H1 (cell line): ENCODE results near the gene NAIF1. TPM values are rescaled to one million over a fixed set of nuclear protein-coding genes. Genes with fewer than 3 reads are reported as not detected.

Experiments used
- CTCF ChIA-PET: fragments of 300-600 bp; sonication (Branson Sonifier 250); formaldehyde crosslinking; loops from one replicate; lab custom pipeline; 2021; ENCODE audit not compliant: partially characterized antibody; lab: Charles Lee
- POLR2A ChIA-PET: fragments of 300-600 bp; sonication (Branson Sonifier 250); formaldehyde crosslinking; loops from one replicate; lab custom pipeline; 2021; ENCODE audit warnings: inconsistent platforms; ENCODE audit not compliant: partially characterized antibody; lab: Charles Lee
- DNase-seq, 2 experiments: peaks; one replicate each; pipeline versions ENCODE4 v3.0.0 to v3.0.0-alpha.2; 2010 to 2022; ENCODE audit warnings: low spot score in 2 of 2, low read depth in 1 of 2, mixed read lengths in 1 of 2
- FAIRE-seq: peaks from 2 replicates; lab custom pipeline; 2011; peaks lifted over from hg19 to GRCh38; lab: Jason Lieb, UNC
- H2AFZ ChIP-seq: 2 replicates; pipeline ENCODE4 v1.8.1; 2012; ENCODE audit warnings: low read length, inconsistent platforms
- H2AK5ac ChIP-seq: 2 replicates; pipeline ENCODE4 v1.6.1; 2013; ENCODE audit warnings: low read depth, low read length
- H2BK120ac ChIP-seq: replicated peaks from 2 replicates; pipeline ENCODE3; 2013; ENCODE audit warnings: low read depth, low read length, inconsistent platforms
- H2BK12ac ChIP-seq: 2 replicates; pipeline ENCODE4 v1.6.1; 2013; ENCODE audit warnings: low read depth, low read length
- H2BK15ac ChIP-seq: 2 replicates; pipeline ENCODE4 v1.6.1; 2013; ENCODE audit warnings: low read length
- H2BK20ac ChIP-seq: 2 replicates; pipeline ENCODE4 v1.6.1; 2013; ENCODE audit warnings: low read length
- H2BK5ac ChIP-seq: 2 replicates; pipeline ENCODE4 v1.6.1; 2013; ENCODE audit warnings: low read depth, low read length
- H3K14ac ChIP-seq: 2 replicates; pipeline ENCODE4 v1.6.1; 2013; ENCODE audit warnings: inconsistent platforms; ENCODE audit not compliant: insufficient read length
- H3K18ac ChIP-seq: 2 replicates; pipeline ENCODE4 v1.6.1; 2013; ENCODE audit warnings: low read length; ENCODE audit errors: extremely low read depth
- H3K23ac ChIP-seq: 2 replicates; pipeline ENCODE4 v1.6.1; 2013; ENCODE audit warnings: inconsistent platforms; ENCODE audit not compliant: insufficient read length
- H3K23me2 ChIP-seq: 2 replicates; pipeline ENCODE4 v1.6.1; 2013; ENCODE audit warnings: low read depth, low read length
- H3K27ac ChIP-seq: 2 replicates; pipeline ENCODE4 v1.6.1; 2011; ENCODE audit warnings: low read depth, low read length, inconsistent platforms
- H3K27me3 ChIP-seq, 4 experiments: replicated peaks in 1 of 4; 1 replicate in 1 of 4; 2 replicates in 3 of 4; pipeline versions ENCODE4 v1.6.1 to v1.8.1; 2011 to 2013; ENCODE audit warnings: low read length in 3 of 4, mild to moderate bottlenecking in 3 of 4, inconsistent platforms in 2 of 4, mixed read lengths in 2 of 4, moderate library complexity in 1 of 4; ENCODE audit not compliant: control insufficient read depth in 3 of 4, insufficient read depth in 3 of 4; ENCODE audit errors: extremely low read depth in 1 of 4
- H3K36me3 ChIP-seq, 4 experiments: 2 replicates each; pipeline versions ENCODE4 v1.6.1 to v1.8.1; 2011 to 2013; ENCODE audit warnings: mild to moderate bottlenecking in 4 of 4, low read length in 3 of 4, moderate library complexity in 2 of 4, control low read depth in 1 of 4, inconsistent platforms in 1 of 4; ENCODE audit not compliant: insufficient read depth in 4 of 4, control insufficient read depth in 2 of 4
- H3K4ac ChIP-seq: replicated peaks from 2 replicates; pipeline ENCODE3; 2013; ENCODE audit warnings: low read length, low read depth, mixed read lengths, inconsistent platforms; ENCODE audit not compliant: insufficient read length
- H3K4me1 ChIP-seq, 4 experiments: replicated peaks in 1 of 4; 1 replicate in 1 of 4; 2 replicates in 3 of 4; pipeline versions ENCODE4 v1.6.1 to v1.8.1; 2011 to 2013; ENCODE audit warnings: low read length in 3 of 4, inconsistent platforms in 2 of 4, mixed read lengths in 1 of 4; ENCODE audit not compliant: insufficient read depth in 4 of 4, control insufficient read depth in 3 of 4
- H3K4me2 ChIP-seq, 2 experiments: 2 replicates each; pipeline versions ENCODE4 v1.6.1 to v1.8.1; 2011 to 2013; ENCODE audit warnings: low read depth in 2 of 2, low read length in 2 of 2, control low read depth in 1 of 2, inconsistent platforms in 1 of 2, mild to moderate bottlenecking in 1 of 2; ENCODE audit not compliant: insufficient read depth in 1 of 2
- H3K4me3 ChIP-seq, 4 experiments: fragments of 200-600, 300-600 bp in 1 of 4; sonication (generic), shearing (Covaris generic), sonication (Bioruptor Twin) in 1 of 4; 2 replicates each; pipeline versions ENCODE4 v1.5.1 to v1.8.1; 2011 to 2016; ENCODE audit warnings: low read length in 4 of 4, low read depth in 3 of 4, control low read depth in 2 of 4, inconsistent platforms in 2 of 4, mild to moderate bottlenecking in 2 of 4, mixed read lengths in 1 of 4, moderate library complexity in 1 of 4; ENCODE audit not compliant: insufficient read depth in 2 of 4; ENCODE audit errors: extremely low read depth in 1 of 4
- H3K56ac ChIP-seq: replicated peaks from 2 replicates; pipeline ENCODE3; 2013; ENCODE audit warnings: low read depth, mild to moderate bottlenecking, mixed read lengths, low read length, inconsistent platforms; ENCODE audit not compliant: insufficient read length
- H3K79me1 ChIP-seq: 2 replicates; pipeline ENCODE4 v1.6.1; 2013; ENCODE audit warnings: low read depth, low read length, control low read depth
- H3K79me2 ChIP-seq, 2 experiments: 2 replicates each; pipeline versions ENCODE4 v1.6.1 to v1.8.1; 2012 to 2013; ENCODE audit warnings: low read length in 2 of 2, mild to moderate bottlenecking in 2 of 2, inconsistent platforms in 1 of 2; ENCODE audit not compliant: insufficient read depth in 2 of 2, control insufficient read depth in 1 of 2
- H3K9ac ChIP-seq, 4 experiments: replicated peaks in 1 of 4; 1 replicate in 1 of 4; 2 replicates in 3 of 4; pipeline versions ENCODE4 v1.6.1 to v1.8.1; 2011 to 2013; ENCODE audit warnings: low read depth in 3 of 4, low read length in 3 of 4, control low read depth in 2 of 4, mild to moderate bottlenecking in 2 of 4, moderate library complexity in 2 of 4, inconsistent platforms in 1 of 4; ENCODE audit errors: extremely low read depth in 1 of 4
- H3K9me3 ChIP-seq, 2 experiments: 2 replicates each; pipeline versions ENCODE4 v1.6.1 to v1.8.1; 2012 to 2013; ENCODE audit warnings: mild to moderate bottlenecking in 2 of 2, moderate library complexity in 2 of 2, control low read depth in 1 of 2, inconsistent platforms in 1 of 2, low read depth in 1 of 2, low read length in 1 of 2, mixed read lengths in 1 of 2; ENCODE audit not compliant: insufficient read depth in 2 of 2
- H4K20me1 ChIP-seq, 2 experiments: replicated peaks in 1 of 2; 2 replicates each; pipeline versions ENCODE3 to v1.8.1; 2011 to 2013; ENCODE audit warnings: inconsistent platforms in 2 of 2, low read length in 2 of 2, mild to moderate bottlenecking in 1 of 2; ENCODE audit not compliant: insufficient read depth in 2 of 2, control insufficient read depth in 1 of 2
- H4K5ac ChIP-seq: 2 replicates; pipeline ENCODE4 v1.6.1; 2013; ENCODE audit warnings: low read length, low read depth, mixed read lengths, inconsistent platforms; ENCODE audit not compliant: insufficient read length
- H4K8ac ChIP-seq: 2 replicates; pipeline ENCODE4 v1.8.0; 2013; ENCODE audit warnings: mild to moderate bottlenecking, moderate library complexity, low read length, inconsistent platforms; ENCODE audit not compliant: insufficient read depth; ENCODE audit errors: extremely low read depth
- H4K91ac ChIP-seq: replicated peaks from 2 replicates; pipeline ENCODE3; 2013; ENCODE audit warnings: low read length, mixed read lengths, inconsistent platforms; ENCODE audit not compliant: insufficient read length
- ATF3 ChIP-seq: IDR thresholded peaks from 2 replicates; pipeline ENCODE4 v1.6.1; 2011; ENCODE audit warnings: low read depth, mild to moderate bottlenecking, low read length; ENCODE audit not compliant: insufficient read depth
- BCL11A ChIP-seq, 2 experiments: IDR thresholded peaks; one replicate each; pipeline ENCODE4 v1.6.1; 2011; ENCODE audit warnings: low read depth in 2 of 2, low read length in 2 of 2, mild to moderate bottlenecking in 2 of 2
- EP300 ChIP-seq, 2 experiments: IDR thresholded peaks; 1 replicate in 1 of 2; 2 replicates in 1 of 2; pipeline ENCODE4 v1.6.1; 2011 to 2012; ENCODE audit warnings: low read depth in 2 of 2, low read length in 2 of 2, mild to moderate bottlenecking in 2 of 2, borderline replicate concordance in 1 of 2, inconsistent platforms in 1 of 2, moderate library complexity in 1 of 2
- FOSL1 ChIP-seq: IDR thresholded peaks from 2 replicates; pipeline ENCODE4 v1.6.1; 2011; ENCODE audit warnings: mild to moderate bottlenecking, low read depth, low read length, moderate library complexity; ENCODE audit not compliant: insufficient read depth
- JUND ChIP-seq: IDR thresholded peaks from 2 replicates; pipeline ENCODE4 v1.6.1; 2011; ENCODE audit warnings: mild to moderate bottlenecking, improper control_type of control experiment, low read length
- PHF8 ChIP-seq: fragments of 200-600 bp; sonication (generic); conservative IDR thresholded peaks from 2 replicates; pipeline ENCODE4 v1.7.1; 2012; ENCODE audit warnings: low read depth, mild to moderate bottlenecking, inconsistent platforms, low read length, moderate library complexity
- POLR2AphosphoS5 ChIP-seq: IDR thresholded peaks from 2 replicates; pipeline ENCODE4 v1.6.1; 2011; ENCODE audit warnings: low read depth, low read length
- RBBP5 ChIP-seq: IDR thresholded peaks from 2 replicates; pipeline ENCODE4 v1.7.1; 2012; ENCODE audit warnings: low read depth, mild to moderate bottlenecking, inconsistent platforms, low read length, moderate library complexity, borderline replicate concordance
- SIX5 ChIP-seq: IDR thresholded peaks from 2 replicates; pipeline ENCODE4 v1.6.1; 2011; ENCODE audit warnings: mild to moderate bottlenecking, low read depth, low read length
- SP1 ChIP-seq: IDR thresholded peaks from 2 replicates; pipeline ENCODE4 v1.6.1; 2011; ENCODE audit warnings: low read depth, low read length
- SP2 ChIP-seq: IDR thresholded peaks from 2 replicates; pipeline ENCODE4 v1.6.1; 2012; ENCODE audit warnings: mild to moderate bottlenecking, low read length, inconsistent platforms
- TBP ChIP-seq: IDR thresholded peaks from 2 replicates; pipeline ENCODE4 v1.6.1; 2011; ENCODE audit warnings: low read depth, low read length, improper control_type of control experiment
- TEAD4 ChIP-seq: IDR thresholded peaks from 2 replicates; pipeline ENCODE4 v1.6.1; 2012; ENCODE audit warnings: low read depth, low read length, inconsistent platforms, mixed read lengths
- WGBS, 2 experiments: shearing (Covaris generic) in 1 of 2; methylation state at CpG; one replicate each; pipeline versions ENCODE4 v1.1.6 to v1.1.7; 2013 to 2015; ENCODE audit warnings: low lambda C conversion rate in 2 of 2, mixed read lengths in 2 of 2, inconsistent platforms in 1 of 2, low coverage in 1 of 2, missing lambda C conversion rate in 1 of 2; ENCODE audit not compliant: insufficient replicate concordance in 2 of 2, insufficient coverage in 1 of 2, insufficient read length in 1 of 2; ENCODE audit errors: extremely low coverage in 1 of 2, missing lambda C conversion rate in 1 of 2; 5-methylcytosine and 5-hydroxymethylcytosine counted together
- polyA plus RNA-seq, 7 experiments: library from polyadenylated mRNA; depleted of rRNA in 3 of 7; stranded (reverse) in 5 of 7; unstranded in 2 of 7; fragments of >200 nt in 5 of 7; fragments of 200-250 nt in 2 of 7; gene quantifications; 1 replicate in 5 of 7; 2 replicates in 1 of 7; 4 replicates in 1 of 7; pipeline versions ENCODE4 v1.2.1 to v1.2.3, GENCODE V29; 2011 to 2013; ENCODE audit warnings: missing spikeins in 2 of 7, mixed read lengths in 2 of 7
- total RNA-seq: library from RNA; stranded (reverse); fragmentation: NEBNext Ultra II Directional; extraction: Animal tissue kit (Norgen Biotek cat#: 25700); gene quantifications from 2 replicates; pipeline ENCODE4 v1.2.1, GENCODE V29; 2021

The NAIF1 gene
- total and polyA plus RNA-seq, 2 of the 8 experiments (the other 6 are each of a cell fraction or from before 2014, with no cell fraction given) = 8.7 to 9.0 TPM

- no peak overlapping the region for H2AFZ ChIP-seq
- no peak overlapping the region for H3K4me2 ChIP-seq
- no peaks in the 10 kb centered on the region for H3K4me1 ChIP-seq
- FAIRE-seq = no peak
- no peak overlapping the region for H3K14ac ChIP-seq
- H2BK120ac ChIP-seq = no peak overlapping the region
- H3K23ac ChIP-seq = no peak overlapping the region
- H2BK5ac ChIP-seq = no peak overlapping the region; the same call in 1 of the 2 replicates
- H2BK20ac ChIP-seq = no peak overlapping the region
- DNase-seq = no peak
- no peak overlapping the region for H3K27ac ChIP-seq
- no peak overlapping the region for H3K56ac ChIP-seq
- no peak overlapping the region for H2AK5ac ChIP-seq
- POLR2A ChIA-PET = interaction anchor here (0.7 to 5.7 kb wide), 3 partner anchors 10 to 284 kb away, joined by 3 to 47 read pairs (median 5); no protein-coding TSS in a partner anchor
- H3K18ac ChIP-seq = no peak overlapping the region
- H2BK15ac ChIP-seq = no peak overlapping the region
- H3K79me2 ChIP-seq = no peaks in the 10 kb centered on the region
- no peak overlapping the region for H4K8ac ChIP-seq
- H3K4me3 ChIP-seq = no peak overlapping the region
- H3K9me3 ChIP-seq = no peaks in the 10 kb centered on the region
- 88% methylated on average over 13 of the region's 20 CpGs; no CpG with 5 or more reads in 1 of the 2 experiments for WGBS, 2 experiments
- H2BK12ac ChIP-seq = peak overlapping the region; percentile 60; the same call in 1 of the 2 replicates
- H3K4ac ChIP-seq = no peak overlapping the region
- H3K79me1 ChIP-seq = no peaks in the 10 kb centered on the region; the same call in 1 of the 2 replicates
- no peaks in the 10 kb centered on the region for H3K23me2 ChIP-seq
- H3K9ac ChIP-seq = no peak overlapping the region
- peaks cover 3 to 6% of the 10 kb centered on the region in 2 experiments for H4K20me1 ChIP-seq
- CTCF ChIA-PET = interaction anchor here (0.8 to 2.8 kb wide), 7 partner anchors 8 to 284 kb away, joined by 3 to 22 read pairs (median 4); no protein-coding TSS in a partner anchor
- H4K5ac ChIP-seq = no peak overlapping the region
- no peak overlapping the region for H4K91ac ChIP-seq
- H3K27me3 ChIP-seq = no peaks in the 10 kb centered on the region
- H3K36me3 ChIP-seq = peaks cover 10 to 32% (median 32%) of the 10 kb centered on the region in 4 experiments
- TF ChIP-seq TEAD4 = no peak
- TF ChIP-seq BCL11A (IDR thresholded peaks at IDR 0.05; ENCODE audit: low read depth in 2 of 2, low read length in 2 of 2) = no peak
- no peak for TF ChIP-seq SP1
- no peak for TF ChIP-seq FOSL1
- no peak for TF ChIP-seq SP2
- TF ChIP-seq SIX5 = no peak
- no peak for TF ChIP-seq EP300 (IDR thresholded peaks at IDR 0.05; ENCODE audit: borderline replicate concordance in 1 of 2, low read depth in 2 of 2, low read length in 2 of 2)
- no peak for TF ChIP-seq PHF8
- no peak for TF ChIP-seq ATF3
- no peak for TF ChIP-seq TBP
- TF ChIP-seq JUND = no peak
- TF ChIP-seq POLR2AphosphoS5 = no peak
- TF ChIP-seq RBBP5 = no peak
Measured at GRCh38 chr9:128109050-128109709, 42.1 kb upstream of the NAIF1 start.
